Hematopoietic multipotent progenitor cell treated with erythropoietin and hydrocortisone succinate and interleukin-3 and kit ligand, for 6 days (in vitro differentiated cells): ENCODE data around the gene SMARCB1.

ENCODE experiments used
- DNase-seq: peaks from one replicate; pipeline ENCODE4 v3.0.0-alpha.2; 2015

The SMARCB1 gene

GRCh38 chr22:23833017-23833751, 46.4 kb downstream of the SMARCB1 start:
- DNase-seq: no peak

DNA sequence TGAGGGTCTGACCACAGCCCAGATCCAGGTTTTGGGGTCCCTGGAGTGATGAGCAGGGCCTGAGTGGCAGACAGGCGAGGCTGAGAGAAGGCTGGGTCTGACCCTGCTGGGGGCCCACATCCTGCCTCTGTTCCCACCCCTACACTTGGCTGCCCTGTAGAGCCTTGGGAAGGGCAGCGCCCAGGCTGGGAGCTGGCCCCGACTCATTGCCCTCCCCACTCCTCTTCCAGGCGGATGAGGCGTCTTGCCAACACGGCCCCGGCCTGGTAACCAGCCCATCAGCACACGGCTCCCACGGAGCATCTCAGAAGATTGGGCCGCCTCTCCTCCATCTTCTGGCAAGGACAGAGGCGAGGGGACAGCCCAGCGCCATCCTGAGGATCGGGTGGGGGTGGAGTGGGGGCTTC, 47.1 kb downstream of the SMARCB1 start:
- DNase-seq: no peak

GRCh38 chr22:23834406-23834792, 47.6 kb downstream of the SMARCB1 start:
- DNase-seq: no peak

- DNase-seq: no peak
These were observed 48.2 kb downstream of the SMARCB1 start for GRCh38 chr22:23834793-23835483.

DNA sequence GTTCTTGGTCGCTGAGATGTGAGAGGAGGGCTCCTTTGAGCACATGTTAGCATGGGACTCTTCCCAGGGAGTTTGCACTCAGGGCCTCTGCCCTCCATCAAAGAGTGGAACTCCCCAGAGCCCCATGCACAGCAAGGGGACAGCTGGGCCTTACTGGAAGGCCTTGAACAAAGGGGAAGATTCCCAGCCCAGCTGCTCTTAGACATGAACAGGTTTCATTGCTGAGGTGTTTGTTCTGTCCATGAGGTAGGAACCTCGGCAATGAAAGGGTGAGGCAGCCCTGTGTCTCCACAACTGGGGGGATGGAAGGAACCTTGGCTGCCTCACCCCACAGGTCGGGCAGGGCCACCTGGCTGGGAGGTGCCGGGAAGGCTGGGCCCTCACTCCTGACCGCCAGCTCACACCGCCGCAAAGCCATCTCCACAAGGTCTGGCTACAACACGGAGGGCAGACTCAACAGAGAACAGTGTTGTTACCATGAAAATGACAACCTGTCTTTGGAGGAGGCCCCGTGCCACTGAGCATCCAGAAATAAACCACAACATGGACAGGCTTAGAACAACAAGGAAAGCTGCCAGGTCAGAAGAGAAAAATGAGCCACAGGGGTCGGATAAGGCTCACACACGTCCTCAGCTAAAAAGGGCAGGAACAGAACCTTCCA, 48.8 kb downstream of the SMARCB1 start:
- no peak for DNase-seq

DNA sequence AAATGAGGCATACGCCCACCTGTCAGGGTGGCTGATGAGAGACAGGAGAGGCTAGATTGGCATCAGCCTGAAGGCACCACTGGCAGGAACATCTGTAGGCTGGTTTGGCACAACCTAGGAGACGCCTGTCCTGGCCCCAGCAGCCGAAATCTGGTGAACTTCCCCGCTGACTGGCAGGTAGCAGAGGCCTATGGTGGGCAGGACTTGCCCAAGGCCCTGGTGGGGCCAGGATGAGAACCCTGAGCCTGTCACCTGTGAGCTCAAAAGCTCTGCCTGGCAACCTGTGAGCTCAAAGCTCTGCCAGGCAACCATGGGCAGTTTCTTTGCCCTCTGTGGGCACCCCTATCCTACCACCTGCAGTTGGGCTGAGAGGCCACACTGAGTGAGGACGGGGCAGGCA, 49.5 kb downstream of the SMARCB1 start:
- no peak for DNase-seq

DNA sequence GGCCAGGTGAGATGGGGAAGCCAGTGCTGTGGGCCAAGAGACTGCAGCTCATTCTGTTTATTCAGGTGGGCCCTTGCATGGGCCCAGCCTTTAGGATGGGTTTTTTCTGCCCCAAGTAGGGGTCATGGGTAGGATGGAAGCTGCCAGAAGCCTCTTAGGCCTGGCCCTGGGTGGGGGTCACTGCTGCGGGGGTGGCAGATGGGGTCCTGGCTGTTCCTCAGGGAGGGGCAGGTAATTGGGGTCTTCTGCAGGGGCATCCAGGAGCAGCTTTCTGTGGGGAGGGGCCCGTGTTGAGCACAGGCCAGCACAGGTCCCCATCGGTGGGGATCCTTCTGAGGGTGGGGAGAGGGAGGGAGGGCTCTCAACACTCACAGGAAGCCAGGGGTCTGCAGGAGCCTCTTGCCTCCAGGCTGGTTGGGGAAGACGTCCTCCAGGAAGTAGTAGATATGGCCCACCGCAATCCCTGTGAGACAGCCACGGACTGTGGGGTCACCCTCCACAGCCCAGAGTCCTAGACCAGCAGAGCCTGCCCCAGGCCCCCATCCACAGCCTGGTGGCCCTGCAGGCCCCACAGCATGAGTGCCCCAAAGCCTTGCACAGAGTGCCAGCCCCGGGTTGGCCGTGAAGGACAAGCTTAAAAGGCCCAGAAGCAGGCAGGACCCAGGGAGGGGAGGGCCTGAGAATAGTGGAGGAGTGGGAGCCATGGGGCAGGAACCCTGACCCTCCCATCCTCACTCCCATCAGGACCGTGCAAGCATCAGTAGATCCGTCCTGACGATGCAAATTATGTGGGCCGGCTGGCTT, 50.1 kb downstream of the SMARCB1 start:
- no peak for DNase-seq

DNA sequence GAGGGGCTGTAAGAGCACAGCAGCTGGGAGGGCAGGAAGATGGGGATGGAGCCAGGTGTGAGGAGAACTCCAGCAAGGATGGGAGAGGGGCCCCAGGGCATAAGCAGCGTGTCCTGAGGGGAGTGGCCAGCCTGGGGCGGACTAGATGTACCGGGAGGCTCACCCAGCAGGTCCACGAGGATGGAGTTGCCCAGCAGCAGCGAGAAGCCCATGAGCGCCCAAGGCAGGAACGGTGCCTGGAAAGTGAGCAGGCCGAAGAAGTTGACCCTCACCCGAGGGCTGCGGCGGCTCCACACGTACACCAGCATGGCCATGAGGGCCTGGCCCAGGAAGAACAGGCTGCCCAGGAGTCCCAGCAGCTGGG, 50.7 kb downstream of the SMARCB1 start:
- DNase-seq: no peak

DNA sequence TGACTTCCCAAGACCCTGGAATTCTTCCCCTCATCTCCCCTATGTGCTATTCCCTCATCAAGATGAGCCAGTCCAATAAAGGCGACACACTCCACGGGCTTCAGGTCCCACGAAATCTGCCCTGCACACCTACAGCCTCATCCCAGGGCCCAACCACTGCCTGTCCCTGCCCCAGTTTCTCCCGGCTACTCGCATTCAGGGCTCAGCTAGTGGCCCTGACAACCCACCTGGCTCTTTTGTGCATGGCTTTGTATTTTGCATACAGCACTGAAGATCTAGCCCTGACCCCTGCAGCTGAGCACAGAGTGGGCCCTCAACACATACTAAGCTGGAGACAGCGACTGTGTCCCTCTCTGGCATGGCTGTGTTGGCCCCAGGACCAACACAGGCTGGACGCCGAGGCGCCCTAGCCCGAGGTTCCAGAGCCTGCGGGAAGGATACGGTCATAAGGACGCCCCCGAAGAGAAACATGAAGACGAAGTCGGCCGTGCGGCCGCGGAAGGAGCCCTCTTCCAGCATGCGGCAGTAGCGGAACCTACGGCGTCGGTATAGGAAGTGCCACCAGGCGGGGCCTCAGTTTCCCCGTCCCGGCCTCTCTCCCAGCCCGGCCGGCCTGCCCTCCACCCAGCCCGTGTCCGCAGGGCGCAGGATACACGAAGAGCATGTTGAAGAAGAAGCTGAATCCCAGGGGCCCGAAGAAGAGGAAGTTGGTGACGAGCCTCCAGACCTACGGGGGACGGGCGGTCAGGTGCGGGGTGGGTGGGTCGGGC, 51.3 kb downstream of the SMARCB1 start:
- DNase-seq: no peak

DNA sequence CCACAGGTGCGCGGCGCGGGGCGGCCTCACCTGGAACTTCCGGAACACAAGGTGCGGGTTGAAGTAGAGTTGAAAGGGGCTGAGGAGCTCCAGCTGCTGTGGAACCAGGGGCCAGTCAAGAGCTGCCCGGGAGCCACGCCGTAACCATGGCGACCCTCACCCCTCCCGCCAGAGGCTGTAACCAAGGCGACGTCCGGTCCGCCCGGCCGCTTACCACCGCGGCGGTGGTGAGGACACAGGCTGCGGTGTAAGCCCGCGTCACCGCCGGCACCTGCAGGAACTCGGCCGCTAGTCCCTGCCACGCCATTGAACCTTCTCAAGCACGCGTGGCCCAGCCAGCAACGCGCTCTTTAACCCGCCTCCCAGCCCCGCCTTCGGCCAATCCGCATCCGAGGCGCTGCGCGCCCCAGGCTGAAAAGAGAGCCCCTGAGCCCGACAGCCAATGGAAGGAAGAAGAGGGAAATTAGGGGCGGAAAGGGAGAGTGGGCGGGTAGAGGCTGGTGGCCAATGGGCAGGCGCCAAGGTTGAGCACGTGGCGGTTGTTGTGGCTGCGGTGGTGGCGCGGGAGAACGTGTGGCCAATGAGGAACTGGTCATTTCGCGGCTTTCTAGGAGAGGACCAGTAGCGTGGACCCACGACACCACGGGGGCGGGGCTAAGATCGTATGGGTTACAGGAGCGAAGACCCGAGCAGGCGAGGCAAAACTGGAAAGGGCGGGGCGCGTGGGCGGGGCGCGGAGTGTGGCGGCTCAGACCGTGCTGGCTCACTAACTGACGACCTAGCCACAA, 52.1 kb downstream of the SMARCB1 start, which contains the start of gene DERL3:
TSS of gene DERL3 (minus strand) at position 326 of the 788 bp plus-strand sequence. CDS start at position 307, 19 bp downstream.
- peak; percentile 100 for DNase-seq

DNA sequence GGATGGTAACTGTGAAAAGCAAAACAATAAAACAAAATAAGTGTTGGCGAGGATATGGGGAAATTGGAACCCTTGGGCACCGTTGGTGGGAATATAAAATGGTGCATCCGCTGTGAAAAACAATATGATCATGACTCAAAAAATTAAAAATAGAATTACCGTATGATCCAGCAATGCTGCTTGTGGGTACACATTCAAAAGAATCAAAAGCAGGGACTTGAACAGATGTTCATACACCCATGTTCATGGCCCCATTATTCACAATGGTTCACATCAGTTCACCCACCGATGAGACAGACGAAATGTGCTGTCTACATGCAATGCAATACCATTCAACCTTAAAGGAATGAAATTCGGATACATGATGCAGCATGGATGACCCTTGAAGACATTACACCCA, 53.3 kb downstream of the SMARCB1 start:
- no peak for DNase-seq

GRCh38 chr22:23841292-23841691, 54.5 kb downstream of the SMARCB1 start:
- DNase-seq: no peak

GRCh38 chr22:23841736-23842445, 55.1 kb downstream of the SMARCB1 start:
- no peak for DNase-seq

DNA sequence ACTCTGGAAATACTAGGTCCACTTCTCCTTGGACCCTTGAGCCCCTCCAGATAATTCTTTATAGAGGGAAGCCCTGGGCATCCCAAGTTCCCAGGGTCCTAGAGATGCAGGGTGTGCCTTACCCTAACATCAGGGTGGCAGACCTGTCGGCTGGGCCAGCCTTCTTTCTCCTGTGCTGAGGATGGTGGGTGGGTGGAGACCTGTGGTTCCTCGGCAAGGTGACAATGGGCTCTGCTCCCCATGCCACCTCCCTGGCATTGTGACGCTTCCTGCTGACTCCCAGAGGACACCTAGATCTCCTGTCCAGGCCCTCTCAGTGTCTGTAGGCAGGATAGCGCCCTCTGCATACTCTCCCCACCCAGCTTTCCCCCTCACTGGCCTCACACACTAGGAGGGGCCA, 55.8 kb downstream of the SMARCB1 start:
- no peak for DNase-seq

GRCh38 chr22:23844739-23845202, 58.0 kb downstream of the SMARCB1 start:
- no peak for DNase-seq

GRCh38 chr22:23845265-23846080, 58.7 kb downstream of the SMARCB1 start:
- DNase-seq: no peak

DNA sequence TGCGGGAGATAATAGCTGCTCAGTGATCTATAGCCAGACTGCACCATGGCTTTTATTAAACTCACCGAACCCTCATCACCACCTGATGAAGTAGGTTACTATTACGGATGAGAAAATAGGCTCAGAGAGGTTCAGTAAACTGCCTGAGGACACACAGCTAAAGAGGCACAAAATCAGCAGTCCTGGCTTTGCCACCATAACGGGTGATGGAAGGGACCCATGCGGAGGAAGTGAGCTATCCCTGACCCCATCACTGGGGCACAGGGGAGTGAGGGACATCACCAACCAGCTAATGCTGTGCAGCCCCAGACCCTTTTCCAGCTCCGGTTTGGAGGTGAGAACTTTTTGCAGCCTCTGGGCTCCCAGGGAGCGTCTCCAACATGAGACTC, 59.3 kb downstream of the SMARCB1 start:
- no peak for DNase-seq

- DNase-seq: no peak
These were observed 60.6 kb downstream of the SMARCB1 start for GRCh38 chr22:23847310-23847920.
